Vagina (tissue), 2 donors: ENCODE data around the gene AGRN. TPM values are rescaled to one million over a fixed set of nuclear protein-coding genes. Genes with fewer than 3 reads are reported as not detected.

ENCODE experiments used
- DNase-seq, 2 donors: peaks; one replicate each; pipeline ENCODE4 v3.0.0-alpha.2; 2017; ENCODE audit errors: extremely low spot score in 2 of 2
- H3K27ac ChIP-seq: fragments of 200-600 bp; sonication (generic); one replicate; pipeline ENCODE4 v1.5.1; 2019
- H3K27me3 ChIP-seq: fragments of 200-600 bp; sonication (generic); one replicate; pipeline ENCODE4 v1.5.1; 2019
- H3K36me3 ChIP-seq, 2 donors: fragments of 200-600 bp; sonication (generic); one replicate each; pipeline ENCODE4 v1.5.1; 2017 to 2019
- H3K4me1 ChIP-seq: fragments of 200-600 bp; sonication (generic); one replicate; pipeline ENCODE4 v1.5.1; 2019
- H3K4me3 ChIP-seq, 2 donors: fragments of 200-600 bp; sonication (generic); 1 replicate in 1 of 2; 2 replicates in 1 of 2; pipeline ENCODE4 v1.5.1; 2016 to 2019
- H3K9me3 ChIP-seq: fragments of 200-600 bp; sonication (generic); one replicate; pipeline ENCODE4 v1.5.1; 2019
- CTCF ChIP-seq, 3 experiments: fragments of 450-650 bp in 2 of 3; fragments of 200-600 bp in 1 of 3; sonication (generic) in 1 of 3; IDR thresholded peaks; one replicate each; pipeline ENCODE4 v1.5.1; 2017 to 2019; ENCODE audit warnings: antibody characterized with exemption in 3 of 3, mild to moderate bottlenecking in 2 of 3, moderate library complexity in 2 of 3
- POLR2A ChIP-seq, 2 donors: fragments of 450-650 bp; IDR thresholded peaks; one replicate each; pipeline ENCODE4 v1.6.1; 2017; ENCODE audit warnings: antibody characterized with exemption in 2 of 2, mild to moderate bottlenecking in 2 of 2, moderate library complexity in 2 of 2
- POLR2AphosphoS5 ChIP-seq, 2 donors: sonication (generic); formaldehyde crosslinking; IDR thresholded peaks; one replicate each; pipeline ENCODE4 v1.9.0; 2017; ENCODE audit warnings: antibody characterized with exemption in 2 of 2, mild to moderate bottlenecking in 2 of 2, low read depth in 1 of 2; ENCODE audit not compliant: insufficient read depth in 1 of 2
- intact Hi-C: fragments of 100-400 bp; cut with DNase I; formaldehyde crosslinking; loops from one replicate; pipeline ENCODE4 v1.15.1; 2023
- total RNA-seq: library from RNA; depleted of rRNA; stranded (reverse); fragments of >200 nt; gene quantifications from one replicate; pipeline ENCODE4 v1.2.3, GENCODE V29; 2016

AGRN gene
- total RNA-seq, 1 donor from 2014 or later = 25.5 TPM

DNA sequence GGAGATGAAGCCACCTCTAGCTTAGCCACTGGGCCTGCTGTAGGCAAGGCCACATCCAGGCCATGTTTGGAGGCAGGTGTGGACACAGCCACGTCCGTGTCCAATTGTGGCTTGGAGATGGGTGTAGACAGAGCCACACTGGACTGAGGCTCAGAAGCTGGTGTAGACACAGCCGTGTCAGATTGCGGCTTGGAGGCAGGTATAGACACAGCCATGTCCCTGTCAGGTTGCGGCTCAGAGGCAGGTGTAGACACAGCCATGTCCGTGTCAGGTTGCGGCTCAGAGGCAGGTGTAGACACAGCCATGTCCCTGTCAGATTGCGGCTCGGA lies 40.2 kb upstream of the AGRN start:
- Histone ChIP-seq H3K36me3 (no peaks in the 10 kb centered on the region), H3K4me3 (no peak overlapping the region), H3K27me3 (no peaks in the 10 kb centered on the region), H3K4me1 (peaks cover 14% of the 10 kb centered on the region), H3K27ac (no peak overlapping the region), H3K9me3 (no peaks in the 10 kb centered on the region)
- DNase-seq = no peak
- intact Hi-C loops = loop anchor here (5.0 kb wide), 1 partner anchor 78 kb away; no protein-coding TSS in a partner anchor
- TF ChIP-seq CTCF (IDR thresholded peaks at IDR 0.05) = no peak

DNA sequence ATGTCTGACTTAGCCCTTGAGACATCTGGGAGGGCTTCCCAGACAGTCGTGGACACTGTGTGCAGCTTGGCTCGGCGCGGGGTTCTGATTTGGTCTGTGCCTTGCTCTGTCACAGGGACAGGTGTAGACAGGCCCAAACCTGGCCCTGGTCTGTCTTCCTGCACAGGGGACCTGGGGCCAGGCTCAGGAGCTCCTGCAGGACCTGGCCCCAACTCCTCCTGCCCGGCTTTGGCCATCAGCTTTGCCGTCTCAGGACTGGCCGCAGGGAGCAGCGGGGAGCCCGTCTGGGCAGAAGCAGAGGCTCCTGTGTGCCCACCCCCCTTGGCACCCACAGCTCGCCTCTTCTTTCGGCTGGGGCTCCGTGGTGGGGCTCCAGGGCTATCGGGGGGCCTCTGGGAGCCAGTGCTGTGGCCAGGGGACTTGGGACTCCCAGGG lies 39.8 kb upstream of the AGRN start:
- intact Hi-C loops = loop anchor here (5.0 kb wide), 1 partner anchor 77 kb away; no protein-coding TSS in a partner anchor
- H3K36me3 ChIP-seq = no peaks in the 10 kb centered on the region
- no peaks in the 10 kb centered on the region for H3K27me3 ChIP-seq
- DNase-seq = no peak
- H3K4me1 ChIP-seq = peaks cover 14% of the 10 kb centered on the region
- no peak overlapping the region for H3K4me3 ChIP-seq
- TF ChIP-seq POLR2AphosphoS5 (IDR thresholded peaks at IDR 0.05; ENCODE audit: insufficient read depth in 1 of 2, low read depth in 1 of 2) (no peak), POLR2A (IDR thresholded peaks at IDR 0.05) (no peak), CTCF (IDR thresholded peaks at IDR 0.05) (no peak)
- no peak overlapping the region for H3K27ac ChIP-seq
- no peaks in the 10 kb centered on the region for H3K9me3 ChIP-seq

- TF ChIP-seq CTCF (IDR thresholded peaks at IDR 0.05) = no peak
- no peak for TF ChIP-seq POLR2AphosphoS5 (IDR thresholded peaks at IDR 0.05; ENCODE audit: insufficient read depth in 1 of 2, low read depth in 1 of 2)
- TF ChIP-seq POLR2A (IDR thresholded peaks at IDR 0.05) = no peak
- H3K4me3 ChIP-seq = no peak overlapping the region
- intact Hi-C loops = loop anchor here (5.0 kb wide), 1 partner anchor 77 kb away; no protein-coding TSS in a partner anchor
- no peaks in the 10 kb centered on the region for H3K36me3 ChIP-seq
- no peaks in the 10 kb centered on the region for H3K9me3 ChIP-seq
- peaks cover 7% of the 10 kb centered on the region for H3K4me1 ChIP-seq
- no peak overlapping the region for H3K27ac ChIP-seq
- H3K27me3 ChIP-seq = no peaks in the 10 kb centered on the region
- no peak for DNase-seq
Measured at GRCh38 chr1:980602-981395, 39.1 kb upstream of the AGRN start.

DNA sequence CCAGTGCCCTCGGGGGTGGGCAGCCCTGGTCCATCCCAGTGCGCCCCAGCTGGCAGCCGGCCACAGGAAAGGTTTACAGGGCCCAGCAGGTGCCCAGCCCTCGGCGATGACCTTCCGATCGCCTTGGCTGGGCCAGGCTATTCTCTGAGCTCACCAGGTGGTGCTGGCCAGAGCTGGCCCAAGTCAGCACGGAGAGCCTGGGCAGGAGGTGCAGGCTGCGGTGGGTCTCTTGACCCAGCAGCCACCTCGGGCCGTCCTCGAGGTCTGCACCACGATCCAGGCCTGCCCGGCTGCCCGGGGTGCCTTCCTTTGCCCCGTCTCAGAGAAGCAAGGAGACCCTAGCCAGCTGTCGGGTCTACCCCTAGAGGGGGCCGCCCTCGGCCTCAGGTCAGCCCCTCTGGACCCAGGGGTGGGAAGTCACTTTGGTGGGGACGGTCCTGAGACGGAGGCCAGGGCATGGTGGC lies 38.4 kb upstream of the AGRN start:
- no peaks in the 10 kb centered on the region for H3K9me3 ChIP-seq
- intact Hi-C loops = loop anchor here (5.0 kb wide), 1 partner anchor 76 kb away; no protein-coding TSS in a partner anchor
- no peaks in the 10 kb centered on the region for H3K27me3 ChIP-seq
- TF ChIP-seq POLR2AphosphoS5 (IDR thresholded peaks at IDR 0.05; ENCODE audit: insufficient read depth in 1 of 2, low read depth in 1 of 2) (no peak), CTCF (IDR thresholded peaks at IDR 0.05) (no peak), POLR2A (IDR thresholded peaks at IDR 0.05) (no peak)
- no peak overlapping the region for H3K27ac ChIP-seq
- H3K4me1 ChIP-seq = no peaks in the 10 kb centered on the region
- no peak overlapping the region for H3K4me3 ChIP-seq
- no peaks in the 10 kb centered on the region for H3K36me3 ChIP-seq
- no peak for DNase-seq

DNA sequence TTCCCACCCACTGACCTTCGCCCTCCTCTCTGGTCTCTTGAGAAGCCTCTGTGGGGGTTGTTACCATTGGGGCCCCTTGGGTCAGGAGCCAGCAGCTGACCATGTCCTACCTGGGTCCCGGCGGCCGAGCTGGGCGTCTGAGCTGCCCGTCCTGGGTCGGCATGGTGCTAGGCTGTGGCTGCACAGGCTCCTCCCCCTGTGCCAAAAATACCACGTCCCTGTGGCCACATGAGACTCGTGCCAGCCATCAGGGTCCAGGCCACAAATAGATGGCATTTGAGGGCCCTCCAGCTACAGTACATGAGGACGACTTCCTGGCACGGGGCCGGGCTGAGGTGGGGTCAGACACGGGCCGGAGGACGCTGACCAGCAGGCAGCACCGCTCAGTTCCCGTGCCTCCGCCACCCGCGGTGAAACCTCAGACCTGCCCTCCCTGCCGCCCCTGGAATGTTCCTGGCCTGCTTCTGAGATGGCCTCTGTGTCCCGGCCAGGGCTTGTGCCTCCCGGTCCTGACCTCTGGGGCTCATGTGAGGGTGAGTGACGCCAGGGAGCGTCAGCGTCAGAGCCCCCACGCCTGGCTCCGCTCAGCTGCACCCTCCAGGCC lies 37.9 kb upstream of the AGRN start, which contains the start of gene PERM1:
Gene PERM1 (minus strand): TSS at position 139 of the 604 bp plus-strand sequence. CDS start 1,064 bp downstream, outside the sequence.
- no peak within 1 kb of the TSS for H3K27ac ChIP-seq
- no peaks in the 10 kb centered on the region for H3K36me3 ChIP-seq
- DNase-seq = no peak
- intact Hi-C loops = loop anchor here (5.0 kb wide), 1 partner anchor 75 kb away; no protein-coding TSS in a partner anchor
- no peak for TF ChIP-seq POLR2A (IDR thresholded peaks at IDR 0.05)
- TF ChIP-seq POLR2AphosphoS5 (IDR thresholded peaks at IDR 0.05; ENCODE audit: insufficient read depth in 1 of 2, low read depth in 1 of 2) = no peak
- TF ChIP-seq CTCF (IDR thresholded peaks at IDR 0.05) = no peak
- no peaks in the 10 kb centered on the region for H3K4me1 ChIP-seq
- no peaks in the 10 kb centered on the region for H3K27me3 ChIP-seq
- no peaks in the 10 kb centered on the region for H3K9me3 ChIP-seq
- H3K4me3 ChIP-seq = no peak within 1 kb of the TSS
